Measurements from ENCODE around the gene SULT1A2. TPM values are rescaled to one million over a fixed set of nuclear protein-coding genes. Genes with fewer than 3 reads are reported as not detected.
"Not testable (repeated sequence)": the region's sequence is repeated elsewhere in the genome, so short reads cannot be mapped to it uniquely, and the experiment has no call there.

Gene SULT1A2
- total RNA-seq, 3 donors from 2014 or later = 0.73 to 1.6 (median 1.3) TPM

- H3K27ac ChIP-seq; intact Hi-C loops (cut with DNase I; ENCODE audit: low total_unique reads); H3K4me3 ChIP-seq; H3K36me3 ChIP-seq; H3K4me1 ChIP-seq; DNase-seq (ENCODE audit: low spot score in 2 of 2); H3K9me3 ChIP-seq; H3K27me3 ChIP-seq: not testable (repeated sequence)
Observed at GRCh38 chr16:28600965-28601364, 4.1 kb upstream of the SULT1A2 start.

- H3K4me3 ChIP-seq; H3K4me1 ChIP-seq; DNase-seq (ENCODE audit: low spot score in 2 of 2); H3K27ac ChIP-seq; H3K9me3 ChIP-seq; H3K36me3 ChIP-seq; H3K27me3 ChIP-seq; intact Hi-C loops (cut with DNase I; ENCODE audit: low total_unique reads): not testable (repeated sequence)
Observed at GRCh38 chr16:28599377-28600285, 2.8 kb upstream of the SULT1A2 start.

GRCh38 chr16:28597692-28598261 lies 927 bp upstream of the SULT1A2 start:
- H3K9me3 ChIP-seq = no peaks in the 10 kb centered on the region
- H3K36me3 ChIP-seq = no peaks in the 10 kb centered on the region
- TF ChIP-seq POLR2A (IDR thresholded peaks at IDR 0.05) = no peak
- no peak for TF ChIP-seq CTCF (IDR thresholded peaks at IDR 0.05)
- no peak for TF ChIP-seq POLR2AphosphoS5 (IDR thresholded peaks at IDR 0.05)
- no peaks in the 10 kb centered on the region for H3K4me1 ChIP-seq
- no peaks in the 10 kb centered on the region for H3K27me3 ChIP-seq
- no peak for DNase-seq (ENCODE audit: low spot score in 2 of 2)
- intact Hi-C loops (cut with DNase I; ENCODE audit: low total_unique reads) = no loop called here
- no peak overlapping the region for H3K27ac ChIP-seq
- H3K4me3 ChIP-seq = no peak overlapping the region

GRCh38 chr16:28596115-28596630 lies 677 bp downstream of the SULT1A2 start:
- Histone ChIP-seq H3K36me3 (no peaks in the 10 kb centered on the region), H3K9me3 (no peaks in the 10 kb centered on the region), H3K27me3 (no peaks in the 10 kb centered on the region), H3K27ac (peak overlapping the region in 1 of 2 donors; percentile 0), H3K4me3 (no peak overlapping the region), H3K4me1 (no peaks in the 10 kb centered on the region)
- DNase-seq (ENCODE audit: low spot score in 2 of 2) = no peak
- intact Hi-C loops (cut with DNase I; ENCODE audit: low total_unique reads) = no loop called here
- no peak for TF ChIP-seq POLR2AphosphoS5 (IDR thresholded peaks at IDR 0.05)

- H3K27me3 ChIP-seq; DNase-seq (ENCODE audit: low spot score in 2 of 2); H3K9me3 ChIP-seq; H3K36me3 ChIP-seq; H3K4me3 ChIP-seq; intact Hi-C loops (cut with DNase I; ENCODE audit: low total_unique reads); H3K4me1 ChIP-seq; H3K27ac ChIP-seq: not testable (repeated sequence)
Observed at GRCh38 chr16:28595451-28595850, 1.4 kb downstream of the SULT1A2 start.

GRCh38 chr16:28592979-28593553 lies 3.8 kb downstream of the SULT1A2 start:
- Histone ChIP-seq H3K36me3 (no peaks in the 10 kb centered on the region), H3K4me1 (no peaks in the 10 kb centered on the region), H3K9me3 (no peaks in the 10 kb centered on the region), H3K27ac (no peak overlapping the region), H3K27me3 (no peaks in the 10 kb centered on the region), H3K4me3 (no peak overlapping the region)
- TF ChIP-seq CTCF (IDR thresholded peaks at IDR 0.05) = no peak
- DNase-seq (ENCODE audit: low spot score in 2 of 2) = no peak
- intact Hi-C loops (cut with DNase I; ENCODE audit: low total_unique reads) = no loop called here

- no peak for DNase-seq (ENCODE audit: low spot score in 2 of 2)
Observed at GRCh38 chr16:28592511-28592910, 4.3 kb downstream of the SULT1A2 start.

More at GRCh38 chr16:28592511-28592910, 4.3 kb downstream of the SULT1A2 start:
- Histone ChIP-seq H3K4me3 (no peak overlapping the region), H3K9me3 (no peaks in the 10 kb centered on the region), H3K36me3 (no peaks in the 10 kb centered on the region), H3K27ac (no peak overlapping the region), H3K27me3 (no peaks in the 10 kb centered on the region), H3K4me1 (no peaks in the 10 kb centered on the region)
- intact Hi-C loops (cut with DNase I; ENCODE audit: low total_unique reads) = no loop called here
- TF ChIP-seq POLR2AphosphoS5 (IDR thresholded peaks at IDR 0.05) = no peak
- TF ChIP-seq CTCF (IDR thresholded peaks at IDR 0.05) = no peak
- TF ChIP-seq POLR2A (IDR thresholded peaks at IDR 0.05) = no peak

All from breast epithelium (tissue), 4 donors.